ENCODE results near the gene CLSTN2. TPM values are rescaled to one million over a fixed set of nuclear protein-coding genes. Genes with fewer than 3 reads are reported as not detected.

The CLSTN2 gene
- total RNA-seq, 1 experiment from 2014 or later: not detected

- H3F3A ChIP-seq (ENCODE audit: insufficient read depth, low read depth): no peaks in the 10 kb centered on the region
- DNase-seq: no peak
These were observed 667.8 kb downstream of the CLSTN2 start for GRCh38 chr3:140602781-140603180.

GRCh38 chr3:140603766-140604165, 668.8 kb downstream of the CLSTN2 start:
- H3K9me3 ChIP-seq (ENCODE audit: insufficient read depth, low read depth): no peaks in the 10 kb centered on the region
- no peak for DNase-seq
- no peaks in the 10 kb centered on the region for H3K79me2 ChIP-seq (ENCODE audit: low read depth)
- CTCF ChIA-PET: no interaction called here
- peaks cover 11% of the 10 kb centered on the region for H3K4me1 ChIP-seq (replicated peaks; ENCODE audit: insufficient read depth)
- BruUV-seq (replicated peaks): no TSS peak
- H3K36me3 ChIP-seq (ENCODE audit: low read depth): no peaks in the 10 kb centered on the region
- no peak overlapping the region for H2AFZ ChIP-seq
- no peak overlapping the region for H3K4me3 ChIP-seq
- no peaks in the 10 kb centered on the region for H3K9me2 ChIP-seq (ENCODE audit: insufficient read depth)
- TF ChIP-seq CTCF (conservative IDR thresholded peaks at IDR 0.05) (no peak), EZH2 (IDR thresholded peaks at IDR 0.05; ENCODE audit: low read depth) (no peak)
- H3K4me2 ChIP-seq: no peak overlapping the region
- H3F3A ChIP-seq (ENCODE audit: insufficient read depth, low read depth): no peaks in the 10 kb centered on the region
- H3K27me3 ChIP-seq (ENCODE audit: insufficient read depth, low read depth): no peaks in the 10 kb centered on the region
- H3K27ac ChIP-seq: no peak overlapping the region
- no peaks in the 10 kb centered on the region for H4K20me1 ChIP-seq (ENCODE audit: insufficient read depth)
- intact Hi-C loops (cut with micrococcal nuclease; ENCODE audit: unreplicated experiment): no loop called here
- POLR2A ChIA-PET (ENCODE audit: unreplicated experiment): no interaction called here

More at GRCh38 chr3:140602781-140603180, 667.8 kb downstream of the CLSTN2 start:
- CTCF ChIA-PET: no interaction called here
- Histone ChIP-seq H3K4me1 (replicated peaks; ENCODE audit: insufficient read depth) (peaks cover 11% of the 10 kb centered on the region), H3K9me2 (ENCODE audit: insufficient read depth) (no peaks in the 10 kb centered on the region), H2AFZ (no peak overlapping the region; the same call in 1 of the 2 replicates), H4K20me1 (ENCODE audit: insufficient read depth) (no peaks in the 10 kb centered on the region), H3K9me3 (ENCODE audit: insufficient read depth, low read depth) (no peaks in the 10 kb centered on the region), H3K4me3 (no peak overlapping the region), H3K27ac (no peak overlapping the region), H3K36me3 (ENCODE audit: low read depth) (no peaks in the 10 kb centered on the region), H3K79me2 (ENCODE audit: low read depth) (no peaks in the 10 kb centered on the region), H3K4me2 (no peak overlapping the region), H3K27me3 (ENCODE audit: insufficient read depth, low read depth) (no peaks in the 10 kb centered on the region)
- intact Hi-C loops (cut with micrococcal nuclease; ENCODE audit: unreplicated experiment): no loop called here
- POLR2A ChIA-PET (ENCODE audit: unreplicated experiment): no interaction called here
- BruUV-seq (replicated peaks): no TSS peak
- no peak for TF ChIP-seq CTCF (conservative IDR thresholded peaks at IDR 0.05)
- TF ChIP-seq EZH2 (IDR thresholded peaks at IDR 0.05; ENCODE audit: low read depth): no peak

- Histone ChIP-seq H4K20me1 (ENCODE audit: insufficient read depth) (no peaks in the 10 kb centered on the region), H3K36me3 (ENCODE audit: low read depth) (no peaks in the 10 kb centered on the region), H3K79me2 (ENCODE audit: low read depth) (no peaks in the 10 kb centered on the region), H3K4me2 (no peak overlapping the region), H2AFZ (no peak overlapping the region), H3K9me3 (ENCODE audit: insufficient read depth, low read depth) (no peaks in the 10 kb centered on the region), H3K27me3 (ENCODE audit: insufficient read depth, low read depth) (no peaks in the 10 kb centered on the region), H3K9me2 (ENCODE audit: insufficient read depth) (no peaks in the 10 kb centered on the region), H3K27ac (no peak overlapping the region), H3K4me1 (replicated peaks; ENCODE audit: insufficient read depth) (no peaks in the 10 kb centered on the region), H3F3A (ENCODE audit: insufficient read depth, low read depth) (no peaks in the 10 kb centered on the region), H3K4me3 (no peak overlapping the region)
- no peak for TF ChIP-seq EZH2 (IDR thresholded peaks at IDR 0.05; ENCODE audit: low read depth)
- TF ChIP-seq CTCF (conservative IDR thresholded peaks at IDR 0.05): no peak
- no TSS peak for BruUV-seq (replicated peaks)
- POLR2A ChIA-PET (ENCODE audit: unreplicated experiment): no interaction called here
- DNase-seq: no peak
- CTCF ChIA-PET: no interaction called here
- intact Hi-C loops (cut with micrococcal nuclease; ENCODE audit: unreplicated experiment): no loop called here
These were observed 675.6 kb downstream of the CLSTN2 start for GRCh38 chr3:140610544-140610943.

Data from PC-9 (cell line).